Urothelium cell line (cell line): Measurements from ENCODE around the gene EMP2.

Experiments
- DNase-seq: peaks from one replicate; pipeline ENCODE4 v3.0.0; 2011; ENCODE audit warnings: low spot score, mixed read lengths
- FAIRE-seq: peaks from 2 replicates; lab custom pipeline; 2011; peaks lifted over from hg19 to GRCh38; lab: Jason Lieb, UNC

Gene EMP2

DNA sequence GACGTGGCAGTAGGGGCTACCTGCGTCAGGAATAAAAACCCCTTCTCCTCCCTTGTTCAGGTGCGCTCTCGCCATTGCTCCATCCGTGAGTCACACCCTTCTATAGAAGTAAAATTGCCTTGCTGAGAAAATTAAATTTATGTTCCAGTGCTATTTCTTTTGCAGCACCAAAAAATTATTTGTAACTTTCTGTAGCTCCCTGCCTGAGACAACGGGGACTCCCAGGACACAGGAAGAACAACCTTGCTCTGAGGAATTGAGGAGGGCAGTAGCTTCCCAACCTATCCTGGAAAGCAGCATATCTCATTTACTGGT, 85.4 kb downstream of the EMP2 start:
- FAIRE-seq (no peak), DNase-seq (no peak)

DNA sequence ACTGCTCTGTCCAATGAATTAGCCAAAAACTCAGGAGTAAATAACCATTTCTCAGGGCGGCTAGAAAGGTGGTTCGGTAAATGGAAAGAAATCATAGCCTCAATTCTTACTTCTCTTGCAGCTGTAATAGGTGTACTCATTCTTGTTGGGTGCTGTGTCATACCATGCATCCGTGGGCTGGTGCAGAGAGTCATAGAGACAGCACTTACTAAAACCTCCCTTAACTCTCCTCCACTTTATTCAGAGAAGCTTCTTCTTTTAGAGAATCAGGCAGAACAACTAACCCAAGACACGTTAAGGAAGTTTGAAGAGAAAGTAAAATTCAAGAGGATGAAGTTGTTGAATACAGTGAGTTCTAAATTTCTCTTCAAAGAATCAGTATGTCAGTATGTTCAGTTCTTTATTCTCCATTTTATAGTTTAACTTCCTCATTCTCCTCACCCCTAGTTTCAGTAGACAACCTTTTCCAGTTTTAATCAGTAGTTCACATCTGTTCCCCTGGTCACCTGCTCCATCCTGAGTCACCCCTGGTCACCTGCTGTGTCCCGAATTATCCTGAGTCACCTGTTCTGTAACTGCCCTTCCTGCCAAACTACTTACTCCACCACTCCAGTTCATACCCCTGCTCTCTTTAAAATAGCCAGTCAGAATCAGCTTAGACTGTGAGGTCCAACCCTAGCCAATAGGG, 85.9 kb downstream of the EMP2 start:
- DNase-seq (no peak), FAIRE-seq (no peak)

DNA sequence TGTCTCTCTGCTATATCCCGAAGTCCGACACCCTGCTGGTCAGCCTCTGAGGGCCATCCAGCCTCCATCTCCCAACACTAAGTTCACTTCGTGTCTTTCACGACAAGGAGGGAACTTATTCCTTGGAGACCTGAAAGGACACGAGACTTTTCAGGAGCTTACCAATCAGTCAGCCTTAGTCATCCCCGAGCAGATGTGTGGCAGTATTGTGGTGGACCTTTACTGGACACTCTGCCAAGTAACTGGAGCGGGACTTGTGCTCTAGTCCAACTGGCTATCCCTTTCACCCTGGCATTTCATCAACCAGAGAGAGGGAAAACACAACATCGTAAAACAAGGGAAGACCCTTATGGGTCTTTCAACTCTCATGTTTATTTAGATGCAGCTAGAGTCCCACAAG, 87.1 kb downstream of the EMP2 start:
- FAIRE-seq (no peak), DNase-seq (no peak)

GRCh38 chr16:10490141-10490540, 90.3 kb downstream of the EMP2 start:
- no peak for DNase-seq
- FAIRE-seq = no peak

DNA sequence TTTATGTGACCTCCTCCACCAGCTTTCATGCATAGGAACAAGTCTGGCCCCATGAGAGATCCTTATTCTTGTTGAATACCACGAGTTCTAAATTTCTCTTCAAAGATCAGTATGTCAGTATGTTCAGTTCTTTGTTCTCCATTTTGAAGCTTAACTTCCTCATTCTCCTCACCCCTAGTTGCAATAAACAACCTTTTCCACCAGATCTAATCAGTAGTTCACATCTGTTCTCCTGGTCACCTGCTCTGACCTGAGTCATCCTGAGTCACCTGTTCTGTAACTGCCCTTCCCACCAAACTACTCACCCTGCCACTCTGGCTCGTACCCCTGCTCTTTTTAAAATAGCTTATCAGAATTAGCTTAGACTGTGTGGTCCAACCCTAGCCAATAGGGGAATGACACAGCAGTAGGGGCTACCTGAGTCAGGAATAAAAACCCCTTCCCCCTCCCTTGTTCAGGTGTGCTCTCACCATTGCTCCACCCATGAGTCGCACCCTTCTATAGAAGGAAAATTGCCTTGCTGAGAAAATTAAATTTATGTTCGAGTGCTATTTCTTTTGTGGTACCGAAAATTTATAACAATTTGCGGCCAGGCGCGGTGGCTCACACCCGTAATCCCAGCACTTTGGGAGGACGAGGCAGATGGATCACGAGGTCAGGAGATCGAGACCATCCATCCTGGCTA, 94.6 kb downstream of the EMP2 start:
- DNase-seq (no peak), FAIRE-seq (no peak)

DNA sequence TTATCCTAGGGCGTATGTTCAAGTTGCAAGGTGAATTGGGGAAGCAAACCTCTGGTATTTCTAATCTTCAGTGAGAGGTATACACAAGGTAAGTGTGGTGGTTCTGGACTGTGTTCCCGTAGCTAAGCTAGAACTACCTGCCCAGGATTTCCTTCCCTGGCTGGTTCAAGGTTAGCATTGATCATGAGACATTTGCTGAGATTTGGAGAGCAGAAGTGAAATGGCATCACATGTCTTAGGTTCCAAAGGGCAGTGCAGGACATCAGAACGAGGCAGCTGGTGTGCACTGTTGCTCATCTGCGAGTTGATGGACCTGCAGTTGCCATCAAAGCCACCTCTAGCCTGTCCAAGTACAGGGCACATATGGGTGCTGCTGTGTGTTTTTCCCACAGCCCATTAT, 95.2 kb downstream of the EMP2 start:
- DNase-seq = no peak
- peak; percentile 30 for FAIRE-seq

DNA sequence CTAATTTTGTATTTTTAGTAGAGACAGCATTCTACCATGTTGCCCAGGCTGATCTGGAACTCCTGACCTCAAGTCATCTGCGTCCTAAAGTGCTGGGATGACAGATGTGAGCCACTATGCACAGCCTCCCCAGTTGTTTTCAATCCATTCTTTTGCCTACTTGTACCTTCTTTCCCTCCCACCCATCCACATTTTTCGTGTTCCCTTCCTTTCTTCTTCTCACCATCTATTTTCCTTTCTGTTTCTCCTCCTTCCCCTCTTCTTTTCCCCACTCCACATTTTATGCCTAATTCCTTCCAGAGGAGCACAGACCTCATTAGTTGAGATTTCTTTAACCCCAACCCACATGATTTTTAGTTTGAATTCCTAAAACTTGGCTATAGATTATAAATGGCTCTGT, 100.2 kb downstream of the EMP2 start:
- no peak for FAIRE-seq
- no peak for DNase-seq
